Peyer's patch (tissue), 4 donors: ENCODE data around the gene WDR7. TPM values are rescaled to one million over a fixed set of nuclear protein-coding genes. Genes with fewer than 3 reads are reported as not detected.

Experiments used
- DNase-seq, 3 donors: peaks; one replicate each; pipeline ENCODE4 v3.0.0-alpha.2; 2017 to 2019
- H3K27ac ChIP-seq, 4 donors: fragments of 200-600 bp; sonication (generic); one replicate each; pipeline ENCODE4 v1.5.1; 2016 to 2019
- H3K27me3 ChIP-seq, 2 donors: fragments of 200-600 bp; sonication (generic); one replicate each; pipeline ENCODE4 v1.5.1; 2019
- H3K36me3 ChIP-seq, 3 donors: fragments of 200-600 bp; sonication (generic); one replicate each; pipeline ENCODE4 v1.5.1; 2016 to 2019
- H3K4me1 ChIP-seq, 4 donors: fragments of 200-600 bp; sonication (generic); one replicate each; pipeline ENCODE4 v1.5.1; 2016 to 2019
- H3K4me3 ChIP-seq, 4 donors: fragments of 200-600 bp; sonication (generic); 1 replicate in 3 of 4; 2 replicates in 1 of 4; pipeline ENCODE4 v1.5.1; 2016 to 2019; ENCODE audit warnings: mild to moderate bottlenecking in 1 of 4
- H3K9me3 ChIP-seq, 4 donors: fragments of 200-600 bp; sonication (generic); one replicate each; pipeline ENCODE4 v1.5.1; 2016 to 2019; ENCODE audit warnings: mild to moderate bottlenecking in 1 of 4
- CTCF ChIP-seq, 6 experiments: fragments of 450-650 bp in 4 of 6; fragments of 200-600 bp in 2 of 6; sonication (generic) in 1 of 6; IDR thresholded peaks; one replicate each; pipeline ENCODE4 v1.5.1; 2017 to 2019; ENCODE audit warnings: antibody characterized with exemption in 6 of 6, mild to moderate bottlenecking in 3 of 6, moderate library complexity in 1 of 6
- POLR2A ChIP-seq, 2 donors: fragments of 450-650 bp; IDR thresholded peaks; one replicate each; pipeline ENCODE4 v1.5.1; 2017; ENCODE audit warnings: antibody characterized with exemption in 2 of 2, mild to moderate bottlenecking in 2 of 2, moderate library complexity in 2 of 2
- total RNA-seq, 4 donors: library from RNA; depleted of rRNA; stranded (reverse); fragments of >200 nt; gene quantifications; one replicate each; pipeline ENCODE4 v1.1.0, GENCODE V29; 2016

The WDR7 gene
- total RNA-seq, 4 donors from 2014 or later: 28.0 to 60.2 (median 34.4) TPM

- no peak overlapping the region for H3K4me3 ChIP-seq
- no peaks in the 10 kb centered on the region for H3K4me1 ChIP-seq
- no peak for DNase-seq
- no peak for TF ChIP-seq POLR2A (IDR thresholded peaks at IDR 0.05)
- no peak for TF ChIP-seq CTCF (IDR thresholded peaks at IDR 0.05)
- H3K9me3 ChIP-seq: no peaks in the 10 kb centered on the region
- H3K27me3 ChIP-seq: no peaks in the 10 kb centered on the region
- H3K27ac ChIP-seq: no peak overlapping the region
- H3K36me3 ChIP-seq: peaks cover 0 to 10% (median 2%) of the 10 kb centered on the region in 3 donors
Observed at GRCh38 chr18:56678836-56679565, 27.8 kb downstream of the WDR7 start.

GRCh38 chr18:56684277-56684676 is 33.1 kb downstream of the WDR7 start:
- Histone ChIP-seq H3K27ac (no peak overlapping the region), H3K9me3 (no peaks in the 10 kb centered on the region), H3K4me1 (no peaks in the 10 kb centered on the region), H3K36me3 (peaks cover 0 to 25% (median 2%) of the 10 kb centered on the region in 3 donors), H3K4me3 (no peak overlapping the region), H3K27me3 (no peaks in the 10 kb centered on the region)
- TF ChIP-seq POLR2A (IDR thresholded peaks at IDR 0.05) (no peak), CTCF (IDR thresholded peaks at IDR 0.05) (no peak)
- DNase-seq: no peak

- no peaks in the 10 kb centered on the region for H3K9me3 ChIP-seq
- H3K36me3 ChIP-seq: peaks cover 0 to 27% (median 0%) of the 10 kb centered on the region in 3 donors
- H3K4me1 ChIP-seq: no peaks in the 10 kb centered on the region
- no peaks in the 10 kb centered on the region for H3K27me3 ChIP-seq
- no peak for DNase-seq
- TF ChIP-seq POLR2A (IDR thresholded peaks at IDR 0.05) (no peak), CTCF (IDR thresholded peaks at IDR 0.05) (no peak)
- no peak overlapping the region for H3K27ac ChIP-seq
- H3K4me3 ChIP-seq: no peak overlapping the region
Observed at GRCh38 chr18:56691530-56691929, 40.4 kb downstream of the WDR7 start.

- no peak for DNase-seq
- H3K9me3 ChIP-seq: no peaks in the 10 kb centered on the region
- no peaks in the 10 kb centered on the region for H3K27me3 ChIP-seq
- no peaks in the 10 kb centered on the region for H3K4me1 ChIP-seq
- TF ChIP-seq CTCF (IDR thresholded peaks at IDR 0.05): no peak
- no peak for TF ChIP-seq POLR2A (IDR thresholded peaks at IDR 0.05)
- H3K4me3 ChIP-seq: no peak overlapping the region
- H3K27ac ChIP-seq: no peak overlapping the region
- H3K36me3 ChIP-seq: peaks cover 0 to 18% (median 0%) of the 10 kb centered on the region in 3 donors
Observed at GRCh38 chr18:56696966-56697365, 45.8 kb downstream of the WDR7 start.

DNA sequence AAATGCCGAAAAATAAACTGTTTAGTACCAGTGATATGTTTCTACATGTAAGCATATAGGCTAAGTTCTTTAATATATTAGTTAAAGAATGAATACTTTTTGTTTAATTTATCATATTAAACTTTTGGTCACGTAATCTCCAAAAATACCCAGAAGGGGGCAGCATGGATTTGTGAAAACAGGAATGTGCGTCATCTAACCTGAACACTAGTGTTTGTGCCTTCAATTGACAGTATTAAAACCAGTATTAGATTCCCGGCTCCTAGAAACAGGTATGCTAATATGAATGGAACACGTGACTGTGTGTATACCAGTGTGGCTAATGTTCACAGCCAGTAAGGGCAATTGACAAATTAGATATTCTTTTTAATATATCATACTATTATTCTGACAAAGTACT is 51.8 kb downstream of the WDR7 start:
- DNase-seq: no peak
- Histone ChIP-seq H3K27me3 (no peaks in the 10 kb centered on the region), H3K9me3 (no peaks in the 10 kb centered on the region), H3K36me3 (no peaks in the 10 kb centered on the region), H3K4me1 (no peaks in the 10 kb centered on the region), H3K27ac (no peak overlapping the region), H3K4me3 (no peak overlapping the region)
- TF ChIP-seq POLR2A (IDR thresholded peaks at IDR 0.05) (no peak), CTCF (IDR thresholded peaks at IDR 0.05) (peak in 4 of 6 experiments; percentile 37 to 45 (median 42))
